ENCODE results near the gene LRRC61.
"Not testable (repeated sequence)": the region's sequence is repeated elsewhere in the genome, so short reads cannot be mapped to it uniquely, and the experiment has no call there.

The LRRC61 gene

GRCh38 chr7:150322833-150323681 is at the start of gene LRRC61, which contains the start of gene ACTR3C:
TSS of gene LRRC61 (plus strand) at chr7:150323355. CDS start at chr7:150336862, 13,507 bp downstream.
TSS of gene ACTR3C (minus strand) at chr7:150323545. CDS start at chr7:150295296, 28,249 bp downstream.
- DNase-seq (ENCODE audit: low spot score), result no peak

- peak; percentile 13 for DNase-seq (ENCODE audit: low spot score)
Measured at GRCh38 chr7:150276132-150276695, 46.9 kb upstream of the LRRC61 start.

- DNase-seq (ENCODE audit: low spot score), result not testable (repeated sequence)
Measured at GRCh38 chr7:150278383-150278782, 44.8 kb upstream of the LRRC61 start.

GRCh38 chr7:150281681-150282403 is 41.3 kb upstream of the LRRC61 start:
- DNase-seq (ENCODE audit: low spot score), result not testable (repeated sequence)

GRCh38 chr7:150283111-150283510 is 40.0 kb upstream of the LRRC61 start:
- not testable (repeated sequence) for DNase-seq (ENCODE audit: low spot score)

- not testable (repeated sequence) for DNase-seq (ENCODE audit: low spot score)
Measured at GRCh38 chr7:150283608-150284007, 39.5 kb upstream of the LRRC61 start.

- not testable (repeated sequence) for DNase-seq (ENCODE audit: low spot score)
Measured at GRCh38 chr7:150285849-150286754, 37.1 kb upstream of the LRRC61 start.

GRCh38 chr7:150287815-150288214 is 35.3 kb upstream of the LRRC61 start:
- not testable (repeated sequence) for DNase-seq (ENCODE audit: low spot score)

- DNase-seq (ENCODE audit: low spot score), result not testable (repeated sequence)
Measured at GRCh38 chr7:150288816-150289215, 34.3 kb upstream of the LRRC61 start.

- DNase-seq (ENCODE audit: low spot score), result not testable (repeated sequence)
Measured at GRCh38 chr7:150290317-150290716, 32.8 kb upstream of the LRRC61 start.

GRCh38 chr7:150295027-150295426 is 28.1 kb upstream of the LRRC61 start:
- not testable (repeated sequence) for DNase-seq (ENCODE audit: low spot score)

GRCh38 chr7:150295614-150296013 is 27.5 kb upstream of the LRRC61 start:
- not testable (repeated sequence) for DNase-seq (ENCODE audit: low spot score)

- DNase-seq (ENCODE audit: low spot score), result not testable (repeated sequence)
Measured at GRCh38 chr7:150296802-150297201, 26.4 kb upstream of the LRRC61 start.

- not testable (repeated sequence) for DNase-seq (ENCODE audit: low spot score)
Measured at GRCh38 chr7:150297978-150298377, 25.2 kb upstream of the LRRC61 start.

- not testable (repeated sequence) for DNase-seq (ENCODE audit: low spot score)
Measured at GRCh38 chr7:150302908-150303310, 20.2 kb upstream of the LRRC61 start.

GRCh38 chr7:150304499-150305258 is 18.5 kb upstream of the LRRC61 start:
- not testable (repeated sequence) for DNase-seq (ENCODE audit: low spot score)

GRCh38 chr7:150305259-150305902 is 17.8 kb upstream of the LRRC61 start:
- not testable (repeated sequence) for DNase-seq (ENCODE audit: low spot score)

- not testable (repeated sequence) for DNase-seq (ENCODE audit: low spot score)
Measured at GRCh38 chr7:150305903-150306284, 17.3 kb upstream of the LRRC61 start.

GRCh38 chr7:150306377-150306776 is 16.8 kb upstream of the LRRC61 start:
- DNase-seq (ENCODE audit: low spot score), result not testable (repeated sequence)

GRCh38 chr7:150307129-150307528 is 16.0 kb upstream of the LRRC61 start:
- no peak for DNase-seq (ENCODE audit: low spot score)

Measured in hematopoietic multipotent progenitor cell treated with erythropoietin and hydrocortisone succinate and interleukin-3 and kit ligand, for 17 days (in vitro differentiated cells).